Peyer's patch (tissue), 4 donors: ENCODE results near the gene XIRP2. TPM values are rescaled to one million over a fixed set of nuclear protein-coding genes. Genes with fewer than 3 reads are reported as not detected.

Experiments used
- DNase-seq, 3 donors: peaks; one replicate each; pipeline ENCODE4 v3.0.0-alpha.2; 2017 to 2019
- H3K27ac ChIP-seq, 4 donors: fragments of 200-600 bp; sonication (generic); one replicate each; pipeline ENCODE4 v1.5.1; 2016 to 2019
- H3K27me3 ChIP-seq, 2 donors: fragments of 200-600 bp; sonication (generic); one replicate each; pipeline ENCODE4 v1.5.1; 2019
- H3K36me3 ChIP-seq, 3 donors: fragments of 200-600 bp; sonication (generic); one replicate each; pipeline ENCODE4 v1.5.1; 2016 to 2019
- H3K4me1 ChIP-seq, 4 donors: fragments of 200-600 bp; sonication (generic); one replicate each; pipeline ENCODE4 v1.5.1; 2016 to 2019
- H3K4me3 ChIP-seq, 4 donors: fragments of 200-600 bp; sonication (generic); 1 replicate in 3 of 4; 2 replicates in 1 of 4; pipeline ENCODE4 v1.5.1; 2016 to 2019; ENCODE audit warnings: mild to moderate bottlenecking in 1 of 4
- H3K9me3 ChIP-seq, 4 donors: fragments of 200-600 bp; sonication (generic); one replicate each; pipeline ENCODE4 v1.5.1; 2016 to 2019; ENCODE audit warnings: mild to moderate bottlenecking in 1 of 4
- CTCF ChIP-seq, 6 experiments: fragments of 450-650 bp in 4 of 6; fragments of 200-600 bp in 2 of 6; sonication (generic) in 1 of 6; IDR thresholded peaks; one replicate each; pipeline ENCODE4 v1.5.1; 2017 to 2019; ENCODE audit warnings: antibody characterized with exemption in 6 of 6, mild to moderate bottlenecking in 3 of 6, moderate library complexity in 1 of 6
- POLR2A ChIP-seq, 2 donors: fragments of 450-650 bp; IDR thresholded peaks; one replicate each; pipeline ENCODE4 v1.5.1; 2017; ENCODE audit warnings: antibody characterized with exemption in 2 of 2, mild to moderate bottlenecking in 2 of 2, moderate library complexity in 2 of 2
- total RNA-seq, 4 donors: library from RNA; depleted of rRNA; stranded (reverse); fragments of >200 nt; gene quantifications; one replicate each; pipeline ENCODE4 v1.1.0, GENCODE V29; 2016

Gene XIRP2
- total RNA-seq, 4 donors from 2014 or later: not detected

- H3K4me1 ChIP-seq: no peaks in the 10 kb centered on the region
- H3K36me3 ChIP-seq: no peaks in the 10 kb centered on the region
- no peak overlapping the region for H3K27ac ChIP-seq
- H3K27me3 ChIP-seq: no peaks in the 10 kb centered on the region
- no peaks in the 10 kb centered on the region for H3K9me3 ChIP-seq
- DNase-seq: no peak
- H3K4me3 ChIP-seq: no peak overlapping the region
- TF ChIP-seq CTCF (IDR thresholded peaks at IDR 0.05): no peak
- TF ChIP-seq POLR2A (IDR thresholded peaks at IDR 0.05): no peak
Measured at GRCh38 chr2:167147271-167147941, 259.1 kb downstream of the XIRP2 start.

GRCh38 chr2:167151894-167152293, 263.6 kb downstream of the XIRP2 start:
- DNase-seq: no peak
- no peak overlapping the region for H3K27ac ChIP-seq
- no peak for TF ChIP-seq CTCF (IDR thresholded peaks at IDR 0.05)
- TF ChIP-seq POLR2A (IDR thresholded peaks at IDR 0.05): no peak
- no peaks in the 10 kb centered on the region for H3K27me3 ChIP-seq
- no peaks in the 10 kb centered on the region for H3K4me1 ChIP-seq
- H3K9me3 ChIP-seq: no peaks in the 10 kb centered on the region
- H3K4me3 ChIP-seq: no peak overlapping the region
- no peaks in the 10 kb centered on the region for H3K36me3 ChIP-seq

DNA sequence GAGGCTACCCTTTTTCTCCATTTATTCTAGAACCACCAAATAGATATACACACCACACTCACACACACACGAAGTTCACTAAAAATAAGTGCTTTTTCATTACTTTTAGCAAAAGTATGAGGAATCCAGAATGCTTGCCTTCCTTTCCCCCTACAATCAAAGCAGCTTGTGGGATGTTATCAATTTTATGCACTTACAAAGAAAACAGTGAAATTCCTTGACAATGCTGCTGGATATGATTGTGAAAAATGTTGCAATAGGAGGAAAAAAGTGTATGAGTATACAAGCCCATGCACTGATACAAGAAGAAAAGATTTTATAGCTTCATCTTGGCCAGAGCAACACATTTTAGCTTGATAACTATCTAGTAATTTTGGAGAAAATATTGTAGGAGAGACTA, 269.2 kb downstream of the XIRP2 start:
- DNase-seq: no peak
- H3K4me1 ChIP-seq: no peaks in the 10 kb centered on the region
- H3K4me3 ChIP-seq: no peak overlapping the region
- no peaks in the 10 kb centered on the region for H3K27me3 ChIP-seq
- TF ChIP-seq CTCF (IDR thresholded peaks at IDR 0.05) (no peak), POLR2A (IDR thresholded peaks at IDR 0.05) (no peak)
- no peaks in the 10 kb centered on the region for H3K9me3 ChIP-seq
- no peak overlapping the region for H3K27ac ChIP-seq
- H3K36me3 ChIP-seq: no peaks in the 10 kb centered on the region

GRCh38 chr2:167177196-167177595, 288.9 kb downstream of the XIRP2 start:
- H3K4me3 ChIP-seq: no peak overlapping the region
- no peaks in the 10 kb centered on the region for H3K4me1 ChIP-seq
- no peak for DNase-seq
- no peaks in the 10 kb centered on the region for H3K27me3 ChIP-seq
- H3K36me3 ChIP-seq: no peaks in the 10 kb centered on the region
- no peak overlapping the region for H3K27ac ChIP-seq
- no peaks in the 10 kb centered on the region for H3K9me3 ChIP-seq
- TF ChIP-seq CTCF (IDR thresholded peaks at IDR 0.05): no peak
- TF ChIP-seq POLR2A (IDR thresholded peaks at IDR 0.05): no peak

- Histone ChIP-seq H3K4me3 (no peak overlapping the region), H3K36me3 (no peaks in the 10 kb centered on the region), H3K27me3 (no peaks in the 10 kb centered on the region), H3K27ac (no peak overlapping the region), H3K9me3 (no peaks in the 10 kb centered on the region), H3K4me1 (no peaks in the 10 kb centered on the region)
- DNase-seq: no peak
- no peak for TF ChIP-seq POLR2A (IDR thresholded peaks at IDR 0.05)
- TF ChIP-seq CTCF (IDR thresholded peaks at IDR 0.05): no peak
Measured at GRCh38 chr2:167181134-167181533, 292.9 kb downstream of the XIRP2 start.

- no peak overlapping the region for H3K4me3 ChIP-seq
- H3K27ac ChIP-seq: no peak overlapping the region
- H3K36me3 ChIP-seq: no peaks in the 10 kb centered on the region
- H3K27me3 ChIP-seq: no peaks in the 10 kb centered on the region
- DNase-seq: no peak
- TF ChIP-seq CTCF (IDR thresholded peaks at IDR 0.05) (no peak), POLR2A (IDR thresholded peaks at IDR 0.05) (no peak)
- no peaks in the 10 kb centered on the region for H3K4me1 ChIP-seq
- H3K9me3 ChIP-seq: no peaks in the 10 kb centered on the region
Measured at GRCh38 chr2:167181688-167182087, 293.4 kb downstream of the XIRP2 start.
